Astrocyte of the cerebellum (primary cell): Measurements from ENCODE around the gene F3.

ENCODE experiments used
- DNase-seq: peaks from one replicate; pipeline ENCODE4 v3.0.0-alpha.2; 2011; ENCODE audit warnings: low read depth
- H3K4me3 ChIP-seq: 2 replicates; pipeline ENCODE4 v1.5.1; 2011; ENCODE audit warnings: mild to moderate bottlenecking, low read depth, low read length, moderate library complexity
- in situ Hi-C: cut with HindIII; loops from 2 replicates; pipeline ENCODE4 v1.10.0; 2017; ENCODE audit warnings: low sequenced_read_pairs
- TF ChIP-seq, protein P1 (sequence below): IDR thresholded peaks from 2 replicates; pipeline ENCODE4 v1.5.1; 2012; ENCODE audit warnings: low read length, low read depth, moderate library complexity, mild to moderate bottlenecking; ENCODE audit errors: missing control alignments

Gene F3

DNA sequence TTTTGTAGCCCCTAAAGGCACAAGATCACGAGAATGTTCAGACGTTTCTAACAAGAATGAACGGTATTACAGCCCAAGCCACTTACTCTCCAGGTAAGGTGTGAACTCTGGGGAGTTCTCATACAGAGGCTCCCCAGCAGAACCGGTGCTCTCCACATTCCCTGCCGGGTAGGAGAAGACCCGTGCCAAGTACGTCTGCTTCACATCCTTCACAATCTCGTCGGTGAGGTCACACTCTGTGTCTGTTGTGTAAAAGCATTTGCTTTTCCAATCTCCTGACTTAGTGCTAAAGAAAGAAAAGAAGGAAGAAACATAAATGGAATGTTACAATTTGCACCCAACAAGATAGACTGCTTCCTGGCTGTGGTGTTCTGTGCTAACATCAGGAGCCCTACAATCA is 5.7 kb downstream of the F3 start:
- no peak for DNase-seq
- no peak overlapping the region for H3K4me3 ChIP-seq
- TF ChIP-seq, protein P1, sequence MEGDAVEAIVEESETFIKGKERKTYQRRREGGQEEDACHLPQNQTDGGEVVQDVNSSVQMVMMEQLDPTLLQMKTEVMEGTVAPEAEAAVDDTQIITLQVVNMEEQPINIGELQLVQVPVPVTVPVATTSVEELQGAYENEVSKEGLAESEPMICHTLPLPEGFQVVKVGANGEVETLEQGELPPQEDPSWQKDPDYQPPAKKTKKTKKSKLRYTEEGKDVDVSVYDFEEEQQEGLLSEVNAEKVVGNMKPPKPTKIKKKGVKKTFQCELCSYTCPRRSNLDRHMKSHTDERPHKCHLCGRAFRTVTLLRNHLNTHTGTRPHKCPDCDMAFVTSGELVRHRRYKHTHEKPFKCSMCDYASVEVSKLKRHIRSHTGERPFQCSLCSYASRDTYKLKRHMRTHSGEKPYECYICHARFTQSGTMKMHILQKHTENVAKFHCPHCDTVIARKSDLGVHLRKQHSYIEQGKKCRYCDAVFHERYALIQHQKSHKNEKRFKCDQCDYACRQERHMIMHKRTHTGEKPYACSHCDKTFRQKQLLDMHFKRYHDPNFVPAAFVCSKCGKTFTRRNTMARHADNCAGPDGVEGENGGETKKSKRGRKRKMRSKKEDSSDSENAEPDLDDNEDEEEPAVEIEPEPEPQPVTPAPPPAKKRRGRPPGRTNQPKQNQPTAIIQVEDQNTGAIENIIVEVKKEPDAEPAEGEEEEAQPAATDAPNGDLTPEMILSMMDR: no peak
- in situ Hi-C loops: loop anchor here (25.0 kb wide), 1 partner anchor 251 kb away; no protein-coding TSS in a partner anchor

DNA sequence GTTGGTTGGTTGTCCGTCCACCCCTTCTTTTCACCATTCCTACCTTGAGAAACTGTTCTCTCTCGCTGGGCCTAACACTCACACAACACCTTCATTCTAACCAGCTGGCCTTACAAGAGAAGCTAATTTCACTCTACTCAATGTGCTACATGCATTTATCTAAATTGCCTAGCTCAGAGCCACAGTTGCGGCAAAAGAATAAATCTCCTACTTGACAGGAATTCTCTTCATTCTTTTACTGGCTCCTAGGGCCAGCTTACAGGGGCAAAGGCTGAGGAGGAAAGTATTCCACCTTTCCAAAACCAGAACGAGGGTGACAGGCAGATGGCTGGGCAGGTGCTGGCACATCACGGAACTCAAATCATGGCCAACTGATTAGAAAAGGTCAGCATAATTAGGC is 6.5 kb downstream of the F3 start:
- no peak for DNase-seq
- in situ Hi-C loops: loop anchor here (25.0 kb wide), 1 partner anchor 252 kb away; no protein-coding TSS in a partner anchor

GRCh38 chr1:94532077-94532476 is 9.5 kb downstream of the F3 start:
- in situ Hi-C loops: loop anchor here (25.0 kb wide), 1 partner anchor 255 kb away; no protein-coding TSS in a partner anchor
- no peak overlapping the region for H3K4me3 ChIP-seq
- DNase-seq: no peak
- TF ChIP-seq, protein P1: no peak

More for the DNA sequence above, 6.5 kb downstream of the F3 start:
- no peak overlapping the region for H3K4me3 ChIP-seq
- TF ChIP-seq, protein P1: no peak

DNA sequence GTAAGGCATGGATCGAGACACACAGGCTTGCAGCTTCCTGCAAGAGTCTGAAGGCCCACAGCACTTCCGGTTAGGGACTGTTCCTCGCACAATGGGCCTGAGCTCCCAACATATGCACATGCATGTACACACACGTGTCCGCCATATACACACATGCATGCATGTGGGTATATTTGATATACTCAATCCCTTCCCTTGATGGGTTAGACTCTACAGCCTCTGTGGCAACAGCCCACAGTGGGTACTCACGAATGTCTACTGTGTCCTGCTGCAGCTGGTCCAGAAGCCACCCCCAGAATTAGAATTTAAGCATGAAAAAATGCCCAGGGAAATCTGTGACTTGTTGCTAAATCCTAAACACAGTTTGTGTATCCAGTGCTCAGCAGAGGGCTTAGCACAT is 9.9 kb downstream of the F3 start:
- no peak for DNase-seq
- in situ Hi-C loops: loop anchor here (25.0 kb wide), 1 partner anchor 256 kb away; no protein-coding TSS in a partner anchor
- H3K4me3 ChIP-seq: no peak overlapping the region
- TF ChIP-seq, protein P1: no peak

GRCh38 chr1:94530373-94530878 is 11.1 kb downstream of the F3 start:
- in situ Hi-C loops: loop anchor here (25.0 kb wide), 1 partner anchor 257 kb away; no protein-coding TSS in a partner anchor
- H3K4me3 ChIP-seq: no peak overlapping the region
- TF ChIP-seq, protein P1: no peak
- DNase-seq: no peak

GRCh38 chr1:94529416-94529815 is 12.1 kb downstream of the F3 start:
- H3K4me3 ChIP-seq: no peak overlapping the region
- TF ChIP-seq, protein P1: no peak
- no peak for DNase-seq
- in situ Hi-C loops: loop anchor here (25.0 kb wide), 1 partner anchor 258 kb away; no protein-coding TSS in a partner anchor
